Fibroblast of mammary gland (primary cell): ENCODE data around the gene LOXL3.

ENCODE experiments used
- DNase-seq: peaks from one replicate; pipeline ENCODE4 v3.0.0-alpha.2; 2010; ENCODE audit warnings: low read depth
- H3K4me3 ChIP-seq: 2 replicates; pipeline ENCODE4 v1.5.1; 2011; ENCODE audit warnings: low read depth, mild to moderate bottlenecking, low read length, moderate library complexity; ENCODE audit not compliant: control insufficient read depth
- TF ChIP-seq, protein P1 (sequence below): conservative IDR thresholded peaks from 2 replicates; pipeline ENCODE4 v1.5.1; 2011; ENCODE audit warnings: low read depth, low read length, inconsistent platforms; ENCODE audit not compliant: control insufficient read depth, insufficient read depth

LOXL3 gene

DNA sequence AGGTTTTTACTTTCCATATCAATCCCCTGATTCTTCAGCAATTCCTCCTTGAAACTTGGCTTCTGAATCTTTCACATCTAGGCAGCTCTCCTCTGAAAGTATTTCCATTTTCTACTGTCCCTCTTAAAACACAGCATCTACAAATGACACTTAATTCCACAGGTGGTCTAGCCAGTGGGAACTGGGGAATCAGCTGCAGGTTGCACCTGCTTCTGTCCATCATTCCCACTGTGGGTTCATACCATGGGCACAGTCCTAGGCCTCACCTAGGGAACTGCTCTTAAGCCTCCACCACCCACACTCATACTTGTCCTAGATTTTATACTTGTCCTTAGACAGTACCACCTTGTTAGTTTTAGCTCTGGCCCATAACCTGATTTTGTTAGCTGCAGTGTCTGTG lies 2.2 kb downstream of the LOXL3 start:
- no peak for DNase-seq
- TF ChIP-seq, protein P1, sequence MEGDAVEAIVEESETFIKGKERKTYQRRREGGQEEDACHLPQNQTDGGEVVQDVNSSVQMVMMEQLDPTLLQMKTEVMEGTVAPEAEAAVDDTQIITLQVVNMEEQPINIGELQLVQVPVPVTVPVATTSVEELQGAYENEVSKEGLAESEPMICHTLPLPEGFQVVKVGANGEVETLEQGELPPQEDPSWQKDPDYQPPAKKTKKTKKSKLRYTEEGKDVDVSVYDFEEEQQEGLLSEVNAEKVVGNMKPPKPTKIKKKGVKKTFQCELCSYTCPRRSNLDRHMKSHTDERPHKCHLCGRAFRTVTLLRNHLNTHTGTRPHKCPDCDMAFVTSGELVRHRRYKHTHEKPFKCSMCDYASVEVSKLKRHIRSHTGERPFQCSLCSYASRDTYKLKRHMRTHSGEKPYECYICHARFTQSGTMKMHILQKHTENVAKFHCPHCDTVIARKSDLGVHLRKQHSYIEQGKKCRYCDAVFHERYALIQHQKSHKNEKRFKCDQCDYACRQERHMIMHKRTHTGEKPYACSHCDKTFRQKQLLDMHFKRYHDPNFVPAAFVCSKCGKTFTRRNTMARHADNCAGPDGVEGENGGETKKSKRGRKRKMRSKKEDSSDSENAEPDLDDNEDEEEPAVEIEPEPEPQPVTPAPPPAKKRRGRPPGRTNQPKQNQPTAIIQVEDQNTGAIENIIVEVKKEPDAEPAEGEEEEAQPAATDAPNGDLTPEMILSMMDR: no peak
- H3K4me3 ChIP-seq: no peak overlapping the region

DNA sequence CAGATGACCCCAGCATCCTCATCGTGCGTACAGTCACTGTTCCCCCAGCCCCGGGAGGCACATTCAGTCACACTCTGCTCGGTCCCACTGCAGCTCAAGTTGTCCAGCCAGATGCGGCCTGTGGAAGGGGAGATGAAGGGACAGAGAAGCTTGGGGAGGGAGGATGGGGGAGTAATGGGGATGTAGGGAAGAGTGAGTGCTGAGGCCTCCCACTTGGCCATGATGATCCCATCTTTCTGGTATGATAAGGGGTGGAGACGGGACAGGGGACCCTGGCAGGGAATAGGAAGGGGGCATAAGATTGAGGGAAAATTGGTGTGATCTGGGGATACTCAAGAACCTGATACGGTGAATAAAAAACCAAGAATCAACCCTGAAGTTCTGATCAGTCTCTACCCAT lies 3.5 kb downstream of the LOXL3 start:
- DNase-seq: no peak

DNA sequence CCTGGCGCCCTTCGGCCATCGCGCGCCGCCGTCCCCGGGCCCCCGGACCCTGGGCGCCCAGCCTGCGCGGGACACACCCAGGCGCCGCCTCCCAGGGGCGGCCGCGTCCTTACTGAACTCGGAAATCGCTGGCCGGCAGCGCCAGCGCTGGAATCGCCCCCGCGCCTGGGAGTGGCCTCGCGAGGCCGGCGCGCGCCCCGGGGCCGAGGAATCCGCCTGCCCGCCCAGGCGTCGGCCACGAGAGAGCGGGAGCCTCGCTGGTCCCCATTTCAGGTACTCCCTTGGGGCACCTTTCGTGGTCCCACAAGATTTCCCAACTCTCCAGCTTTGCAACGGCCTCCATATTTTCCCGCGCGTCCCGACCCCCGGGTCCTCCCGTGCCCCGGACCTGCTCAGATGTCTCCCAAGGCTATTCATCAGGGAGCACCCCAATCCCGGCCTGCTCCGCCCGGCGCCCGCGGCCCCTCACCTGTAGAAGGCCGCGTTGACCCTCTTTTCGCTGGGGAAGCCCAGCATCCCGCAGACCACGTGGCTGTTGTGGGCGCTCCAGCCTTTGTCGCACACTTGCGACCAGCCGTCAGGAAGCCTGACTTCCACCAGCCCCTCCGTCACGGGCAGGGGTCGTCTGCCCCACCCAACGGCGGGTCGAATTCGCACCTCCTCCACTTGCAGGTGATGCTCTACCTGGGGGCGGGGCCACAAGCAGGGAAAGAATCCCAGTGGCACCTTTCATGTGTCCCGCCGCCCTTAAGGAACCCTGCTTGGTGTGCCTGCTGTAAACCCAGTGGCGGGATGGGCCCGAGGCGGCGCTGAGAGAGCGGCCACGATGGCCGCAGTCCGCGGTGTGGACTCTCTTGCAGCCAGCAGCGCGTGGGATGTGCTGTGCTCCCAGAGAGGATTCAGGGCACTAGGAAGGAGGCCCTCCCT lies 4.6 kb downstream of the LOXL3 start:
- TF ChIP-seq, protein P1: no peak
- H3K4me3 ChIP-seq: peak overlapping the region; percentile 63
- DNase-seq: peak; percentile 62

More for the DNA sequence above, 3.5 kb downstream of the LOXL3 start:
- TF ChIP-seq, protein P1: no peak
- no peak overlapping the region for H3K4me3 ChIP-seq

- TF ChIP-seq, protein P1: no peak
- H3K4me3 ChIP-seq: peak overlapping the region; percentile 48
These were observed 5.3 kb downstream of the LOXL3 start for GRCh38 chr2:74548285-74548899.

DNA sequence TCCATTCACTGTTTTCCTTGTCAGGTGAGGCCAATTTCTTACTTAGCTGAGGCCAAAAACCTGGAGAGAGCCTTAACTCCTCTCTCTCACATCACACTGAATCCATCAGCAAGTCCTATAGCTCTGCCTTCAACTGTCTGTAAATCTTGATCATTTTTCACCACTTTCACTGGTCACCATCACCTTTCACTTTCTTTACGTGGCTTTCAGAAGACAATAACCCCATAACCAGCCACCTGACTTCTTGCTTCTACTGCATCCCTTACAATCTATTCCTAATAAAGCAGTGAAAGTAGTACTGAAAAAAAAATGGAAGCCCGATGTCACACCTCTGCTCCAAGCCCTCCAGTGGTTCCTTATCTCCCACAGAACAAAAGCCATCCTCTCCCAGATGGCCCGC lies 7.7 kb downstream of the LOXL3 start:
- no peak overlapping the region for H3K4me3 ChIP-seq
- no peak for DNase-seq
- TF ChIP-seq, protein P1: no peak

More at GRCh38 chr2:74548285-74548899, 5.3 kb downstream of the LOXL3 start:
- no peak for DNase-seq

- TF ChIP-seq, protein P1: peak; percentile 10
- DNase-seq: no peak
- no peak overlapping the region for H3K4me3 ChIP-seq
These were observed 9.1 kb downstream of the LOXL3 start for GRCh38 chr2:74544634-74545033.
